Thyroid gland (tissue), 4 donors: ENCODE results near the gene NCKAP1. TPM values are rescaled to one million over a fixed set of nuclear protein-coding genes. Genes with fewer than 3 reads are reported as not detected.
"Not testable (repeated sequence)": the region's sequence is repeated elsewhere in the genome, so short reads cannot be mapped to it uniquely, and the experiment has no call there.

ENCODE experiments used
- DNase-seq, 2 donors: peaks; one replicate each; pipeline ENCODE4 v3.0.0-alpha.2; 2019
- H3K27ac ChIP-seq, 3 donors: fragments of 200-600 bp; sonication (generic); 1 replicate in 2 of 3; 2 replicates in 1 of 3; pipeline ENCODE4 v1.5.1; 2016 to 2019; ENCODE audit warnings: mild to moderate bottlenecking in 1 of 3, moderate library complexity in 1 of 3
- H3K27me3 ChIP-seq: fragments of 200-600 bp; sonication (generic); one replicate; pipeline ENCODE4 v1.5.1; 2019
- H3K36me3 ChIP-seq, 2 donors: fragments of 200-600 bp; sonication (generic); one replicate each; pipeline ENCODE4 v1.5.1; 2016 to 2019
- H3K4me1 ChIP-seq, 2 donors: fragments of 200-600 bp; sonication (generic); one replicate each; pipeline ENCODE4 v1.5.1; 2017 to 2019
- H3K4me3 ChIP-seq, 3 donors: fragments of 200-600 bp; sonication (generic); replicated peaks in 1 of 3; 1 replicate in 2 of 3; 2 replicates in 1 of 3; pipeline ENCODE4 v1.5.1; 2016; ENCODE audit warnings: mild to moderate bottlenecking in 1 of 3
- H3K9me3 ChIP-seq: fragments of 200-600 bp; sonication (generic); one replicate; pipeline ENCODE4 v1.5.1; 2017
- CTCF ChIP-seq, 6 experiments: fragments of 200-600 bp in 3 of 6; fragments of 450-650 bp in 3 of 6; sonication (generic) in 3 of 6; IDR thresholded peaks; one replicate each; pipeline ENCODE4 v1.5.1; 2016 to 2019; ENCODE audit warnings: antibody characterized with exemption in 6 of 6, mild to moderate bottlenecking in 2 of 6, inconsistent platforms in 1 of 6, moderate library complexity in 1 of 6
- POLR2A ChIP-seq, 2 donors: fragments of 450-650 bp; IDR thresholded peaks; one replicate each; pipeline ENCODE4 v1.6.1; 2017; ENCODE audit warnings: antibody characterized with exemption in 2 of 2, mild to moderate bottlenecking in 2 of 2, moderate library complexity in 1 of 2
- WGBS, 2 donors: methylation state at CpG; one replicate each; pipeline ENCODE4 v1.1.5; 2017; 5-methylcytosine and 5-hydroxymethylcytosine counted together
- intact Hi-C: fragments of 100-400 bp; cut with DNase I; formaldehyde crosslinking; loops from one replicate; pipeline ENCODE4 v1.15.1; 2023
- total RNA-seq, 4 donors: library from RNA; depleted of rRNA; stranded (reverse); fragments of >200 nt; gene quantifications; one replicate each; pipeline ENCODE4 v1.2.3, GENCODE V29; 2016

NCKAP1 gene
- total RNA-seq, 4 donors from 2014 or later: 139 to 214 (median 172) TPM

GRCh38 chr2:183022711-183023110, 15.5 kb downstream of the NCKAP1 start:
- Histone ChIP-seq H3K4me3 (no peak overlapping the region), H3K27ac (no peak overlapping the region), H3K36me3 (peaks cover 0 to 5% of the 10 kb centered on the region in 2 donors), H3K27me3 (no peaks in the 10 kb centered on the region), H3K9me3 (no peaks in the 10 kb centered on the region), H3K4me1 (peaks cover 16 to 17% of the 10 kb centered on the region in 2 donors)
- TF ChIP-seq CTCF (IDR thresholded peaks at IDR 0.05): no peak
- no peak for TF ChIP-seq POLR2A (IDR thresholded peaks at IDR 0.05)
- DNase-seq: no peak
- WGBS, 2 donors: 95 to 96% methylated on average over 3 of the region's 3 CpGs
- intact Hi-C loops: no loop called here

GRCh38 chr2:183021613-183022012, 16.6 kb downstream of the NCKAP1 start:
- Histone ChIP-seq H3K27me3 (no peaks in the 10 kb centered on the region), H3K9me3 (no peaks in the 10 kb centered on the region), H3K27ac (no peak overlapping the region), H3K4me1 (peaks cover 15 to 16% of the 10 kb centered on the region in 2 donors), H3K36me3 (peaks cover 0 to 5% of the 10 kb centered on the region in 2 donors), H3K4me3 (no peak overlapping the region)
- intact Hi-C loops: no loop called here
- no peak for DNase-seq
- 95 to 97% methylated on average over 2 of the region's 2 CpGs for WGBS, 2 donors
- TF ChIP-seq POLR2A (IDR thresholded peaks at IDR 0.05) (no peak), CTCF (IDR thresholded peaks at IDR 0.05) (no peak)

- DNase-seq: no peak
- no peak overlapping the region for H3K4me3 ChIP-seq
- 92 to 97% methylated on average over 1 of the region's 1 CpG for WGBS, 2 donors
- no peaks in the 10 kb centered on the region for H3K9me3 ChIP-seq
- intact Hi-C loops: no loop called here
- no peaks in the 10 kb centered on the region for H3K27me3 ChIP-seq
- peaks cover 0 to 5% of the 10 kb centered on the region in 2 donors for H3K36me3 ChIP-seq
- peaks cover 4 to 10% of the 10 kb centered on the region in 2 donors for H3K4me1 ChIP-seq
- H3K27ac ChIP-seq: no peak overlapping the region
- TF ChIP-seq CTCF (IDR thresholded peaks at IDR 0.05) (no peak), POLR2A (IDR thresholded peaks at IDR 0.05) (no peak)
These were observed 18.4 kb downstream of the NCKAP1 start for GRCh38 chr2:183019718-183020442.

- intact Hi-C loops, H3K9me3 ChIP-seq, H3K4me3 ChIP-seq, DNase-seq, H3K27me3 ChIP-seq, H3K27ac ChIP-seq, H3K36me3 ChIP-seq: not testable (repeated sequence)
- H3K4me1 ChIP-seq: peaks cover 15 to 22% of the 10 kb centered on the region in 2 donors
- 91 to 94% methylated on average over 11 of the region's 11 CpGs for WGBS, 2 donors
These were observed 20.4 kb downstream of the NCKAP1 start for GRCh38 chr2:183017845-183018244.

GRCh38 chr2:183014005-183014404, 24.3 kb downstream of the NCKAP1 start:
- WGBS, 2 donors: 94 to 97% methylated on average over 2 of the region's 2 CpGs
- H3K27me3 ChIP-seq: no peaks in the 10 kb centered on the region
- no peak overlapping the region for H3K27ac ChIP-seq
- intact Hi-C loops: no loop called here
- no peaks in the 10 kb centered on the region for H3K9me3 ChIP-seq
- no peak overlapping the region for H3K4me3 ChIP-seq
- no peak for TF ChIP-seq POLR2A (IDR thresholded peaks at IDR 0.05)
- no peak for TF ChIP-seq CTCF (IDR thresholded peaks at IDR 0.05)
- H3K36me3 ChIP-seq: no peaks in the 10 kb centered on the region
- DNase-seq: no peak
- peaks cover 15 to 24% of the 10 kb centered on the region in 2 donors for H3K4me1 ChIP-seq
